Lung (tissue), 16 donors: ENCODE measurements around the gene PARM1. TPM values are rescaled to one million over a fixed set of nuclear protein-coding genes. Genes with fewer than 3 reads are reported as not detected.

Source experiments
- ATAC-seq: fragments of 200-7000 bp; cut with Tn5 transposase; one replicate; pipeline ENCODE4 v1.9.1; 2020; ENCODE audit warnings: moderate number of reproducible peaks; ENCODE audit not compliant: insufficient read depth, low FRiP score
- DNase-seq, 3 donors: peaks; one replicate each; pipeline ENCODE4 v3.0.0-alpha.2; 2013 to 2017
- H3K27ac ChIP-seq, 2 donors: one replicate each; pipeline ENCODE4 v1.5.1; 2013; ENCODE audit warnings: mild to moderate bottlenecking in 2 of 2, moderate library complexity in 2 of 2, control low read depth in 1 of 2, inconsistent platforms in 1 of 2, low read depth in 1 of 2, low read length in 1 of 2
- H3K27me3 ChIP-seq, 3 donors: one replicate each; pipeline ENCODE4 v1.5.1; 2013; ENCODE audit warnings: low read length in 2 of 3; ENCODE audit not compliant: control insufficient read depth in 3 of 3, insufficient read depth in 3 of 3
- H3K36me3 ChIP-seq, 4 donors: one replicate each; pipeline ENCODE4 v1.5.1; 2013; ENCODE audit warnings: low read length in 4 of 4, mild to moderate bottlenecking in 1 of 4, moderate library complexity in 1 of 4; ENCODE audit not compliant: control insufficient read depth in 4 of 4, insufficient read depth in 4 of 4
- H3K4me1 ChIP-seq, 5 donors: one replicate each; pipeline ENCODE4 v1.5.1; 2013; ENCODE audit warnings: low read length in 5 of 5, mild to moderate bottlenecking in 2 of 5, moderate library complexity in 1 of 5; ENCODE audit not compliant: control insufficient read depth in 5 of 5, insufficient read depth in 5 of 5
- H3K4me3 ChIP-seq: one replicate; pipeline ENCODE4 v1.5.1; 2013; ENCODE audit warnings: mild to moderate bottlenecking, control low read depth, moderate library complexity
- H3K9ac ChIP-seq, 2 donors: one replicate each; pipeline ENCODE4 v1.5.1; 2013; ENCODE audit warnings: low read length in 2 of 2, control low read depth in 1 of 2; ENCODE audit not compliant: insufficient read depth in 1 of 2
- H3K9me3 ChIP-seq, 4 donors: one replicate each; pipeline ENCODE4 v1.5.1; 2013; ENCODE audit warnings: low read length in 3 of 4, mild to moderate bottlenecking in 1 of 4, moderate library complexity in 1 of 4; ENCODE audit not compliant: control insufficient read depth in 4 of 4, insufficient read depth in 3 of 4
- CTCF ChIP-seq: IDR thresholded peaks from 2 replicates; pipeline ENCODE4 v1.5.1; 2012; ENCODE audit warnings: mild to moderate bottlenecking; ENCODE audit errors: control extremely low read depth, extremely low read depth
- WGBS, 2 donors: extraction: QIAGEN DNeasy Blood & Tissue Kit; methylation state at CpG; one replicate each; pipeline ENCODE4 v1.1.7; 2013; 5-methylcytosine and 5-hydroxymethylcytosine counted together
- long read RNA-seq, 5 donors: transcript quantifications; one replicate each; lab custom pipeline, GENCODE V29; 2026
- polyA plus RNA-seq, 2 donors: library from polyadenylated mRNA; stranded (reverse); fragments of 200-250 nt; gene quantifications; one replicate each; pipeline ENCODE4 v1.2.1, GENCODE V29; 2013
- total RNA-seq, 2 donors: library from RNA; depleted of rRNA in 1 of 2; stranded (reverse); fragments of >200 nt in 1 of 2; gene quantifications; one replicate each; pipeline ENCODE4 v1.2.1, GENCODE V29; 2014 to 2021
- donor health status: control.
- donor health status: control.
- donor health status: Bipolar disorder and iron deficiency.
- donor health status: healthy.
- donor health status: DM: yes; HTN: yes; CAD: no.

The PARM1 gene, protein sequence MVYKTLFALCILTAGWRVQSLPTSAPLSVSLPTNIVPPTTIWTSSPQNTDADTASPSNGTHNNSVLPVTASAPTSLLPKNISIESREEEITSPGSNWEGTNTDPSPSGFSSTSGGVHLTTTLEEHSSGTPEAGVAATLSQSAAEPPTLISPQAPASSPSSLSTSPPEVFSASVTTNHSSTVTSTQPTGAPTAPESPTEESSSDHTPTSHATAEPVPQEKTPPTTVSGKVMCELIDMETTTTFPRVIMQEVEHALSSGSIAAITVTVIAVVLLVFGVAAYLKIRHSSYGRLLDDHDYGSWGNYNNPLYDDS
- total RNA-seq (100 to 1,000 TPM in 1 of 2 donors, 10 to 100 TPM in 1; 53.6 to 101 TPM), polyA plus RNA-seq (10 to 100 TPM; 25.4 to 27.5 TPM)
- long read RNA-seq, donor 1, full-length matches to known transcripts = 20 of 72 reads
- long read RNA-seq, donor 1, partial matches to known transcripts = 52 of 72 reads
- long read RNA-seq, donor 1, other reads (novel, unspliced or antisense) = 0 of 72 reads
- long read RNA-seq, donor 2, full-length matches to known transcripts = 1 of 27 reads
- long read RNA-seq, donor 2, partial matches to known transcripts = 26 of 27 reads
- long read RNA-seq, donor 2, other reads (novel, unspliced or antisense) = 0 of 27 reads
- long read RNA-seq, donor 3, full-length matches to known transcripts = 9 of 21 reads
- long read RNA-seq, donor 3, partial matches to known transcripts = 12 of 21 reads
- long read RNA-seq, donor 3, other reads (novel, unspliced or antisense) = 0 of 21 reads
- long read RNA-seq, donor 4, full-length matches to known transcripts = 1 of 1 reads
- long read RNA-seq, donor 4, partial matches to known transcripts = 0 of 1 reads
- long read RNA-seq, donor 4, other reads (novel, unspliced or antisense) = 0 of 1 reads
- long read RNA-seq, donor 5, full-length matches to known transcripts = 13 of 64 reads
- long read RNA-seq, donor 5, partial matches to known transcripts = 51 of 64 reads
- long read RNA-seq, donor 5, other reads (novel, unspliced or antisense) = 0 of 64 reads

- Histone ChIP-seq H3K4me1 (peaks cover 0 to 18% (median 0%) of the 10 kb centered on the region in 5 donors), H3K36me3 (no peaks in the 10 kb centered on the region), H3K27ac (peak within 1 kb of the TSS; percentile 70 to 86), H3K4me3 (peak within 1 kb of the TSS; percentile 62), H3K9me3 (no peaks in the 10 kb centered on the region), H3K9ac (peak within 1 kb of the TSS in 1 of 2 donors; percentile 4), H3K27me3 (peaks cover 0 to 41% (median 14%) of the 10 kb centered on the region in 3 donors)
- peak; percentile 45 for TF ChIP-seq CTCF
- WGBS, 2 donors = 0 to 1% methylated on average over 61 to 64 of the region's 64 CpGs
- DNase-seq (peak; percentile 80 to 88 (median 82)), ATAC-seq (peak; percentile 91)
Observed at GRCh38 chr4:74932832-74933561, at the start of gene PARM1. Gene PARM1 (plus strand): TSS chr4:74933116. CDS start chr4:74933328, 212 bp downstream.

GRCh38 chr4:74884266-74884665 is 48.6 kb upstream of the PARM1 start:
- Histone ChIP-seq H3K36me3 (no peaks in the 10 kb centered on the region), H3K4me1 (no peaks in the 10 kb centered on the region), H3K27ac (no peak overlapping the region), H3K9ac (no peak overlapping the region), H3K27me3 (no peaks in the 10 kb centered on the region), H3K4me3 (no peak overlapping the region), H3K9me3 (no peaks in the 10 kb centered on the region)
- 43 to 54% methylated on average over 2 of the region's 2 CpGs for WGBS, 2 donors
- TF ChIP-seq CTCF = no peak
- ATAC-seq (no peak), DNase-seq (no peak)

- Histone ChIP-seq H3K27ac (no peak overlapping the region), H3K9me3 (no peaks in the 10 kb centered on the region), H3K4me3 (no peak overlapping the region), H3K27me3 (no peaks in the 10 kb centered on the region), H3K9ac (no peak overlapping the region), H3K4me1 (no peaks in the 10 kb centered on the region), H3K36me3 (no peaks in the 10 kb centered on the region)
- ATAC-seq = no peak
- TF ChIP-seq CTCF = no peak
- DNase-seq = no peak
- 80 to 84% methylated on average over 4 of the region's 4 CpGs for WGBS, 2 donors
Observed at GRCh38 chr4:74886484-74886883, 46.4 kb upstream of the PARM1 start.
